Measurements from ENCODE around the gene PRPH. TPM values are rescaled to one million over a fixed set of nuclear protein-coding genes. Genes with fewer than 3 reads are reported as not detected.

The PRPH gene
- total RNA-seq, 4 donors from 2014 or later: 4.7 to 5.6 TPM; not detected in 2

DNA sequence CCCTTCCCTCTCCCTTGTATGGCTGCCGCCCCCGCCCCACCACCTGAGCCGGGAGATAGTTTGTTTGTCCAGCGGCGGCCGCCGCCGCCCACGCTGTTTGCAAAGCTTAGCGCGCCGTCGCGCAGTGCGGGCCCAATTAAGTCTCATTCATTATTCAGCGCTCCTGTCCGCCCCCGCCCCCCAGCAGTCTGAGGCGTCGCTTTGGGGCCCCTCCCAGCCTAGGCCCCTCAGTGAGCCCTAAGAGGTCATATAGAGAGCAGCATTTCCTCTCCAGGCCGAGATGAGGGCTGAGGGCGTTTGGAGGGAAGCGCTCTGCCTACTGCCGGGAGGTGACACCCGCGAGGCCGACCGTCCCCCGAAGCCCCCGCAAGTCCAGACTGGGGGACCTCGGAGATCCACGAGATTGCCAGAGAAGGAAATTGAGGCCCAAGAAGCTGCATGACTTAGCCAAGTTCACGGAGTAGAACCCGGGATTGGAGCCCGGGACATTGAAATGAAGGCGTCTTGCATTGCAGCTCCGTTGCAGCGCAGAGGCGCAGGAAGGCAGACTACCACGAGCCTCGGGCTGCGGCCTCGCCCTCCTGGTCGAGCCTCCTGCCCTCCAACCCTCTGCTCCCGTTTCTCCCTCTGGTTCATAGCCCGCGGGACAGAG is 51.8 kb downstream of the PRPH start, which contains the start of gene DNAJC22:
TSS of gene DNAJC22 (plus strand) at position 230 of the 652 bp plus-strand sequence. CDS start 1,985 bp downstream, outside the sequence.
- no peak within 1 kb of the TSS for H3K27ac ChIP-seq
- H3K4me1 ChIP-seq: peaks cover 7 to 36% of the 10 kb centered on the region in 2 donors
- DNase-seq: no peak
- no peaks in the 10 kb centered on the region for H3K9me3 ChIP-seq
- peak within 1 kb of the TSS; percentile 6 to 18 for H3K4me3 ChIP-seq
- no peak for TF ChIP-seq POLR2A (IDR thresholded peaks at IDR 0.05)
- TF ChIP-seq, protein P1, sequence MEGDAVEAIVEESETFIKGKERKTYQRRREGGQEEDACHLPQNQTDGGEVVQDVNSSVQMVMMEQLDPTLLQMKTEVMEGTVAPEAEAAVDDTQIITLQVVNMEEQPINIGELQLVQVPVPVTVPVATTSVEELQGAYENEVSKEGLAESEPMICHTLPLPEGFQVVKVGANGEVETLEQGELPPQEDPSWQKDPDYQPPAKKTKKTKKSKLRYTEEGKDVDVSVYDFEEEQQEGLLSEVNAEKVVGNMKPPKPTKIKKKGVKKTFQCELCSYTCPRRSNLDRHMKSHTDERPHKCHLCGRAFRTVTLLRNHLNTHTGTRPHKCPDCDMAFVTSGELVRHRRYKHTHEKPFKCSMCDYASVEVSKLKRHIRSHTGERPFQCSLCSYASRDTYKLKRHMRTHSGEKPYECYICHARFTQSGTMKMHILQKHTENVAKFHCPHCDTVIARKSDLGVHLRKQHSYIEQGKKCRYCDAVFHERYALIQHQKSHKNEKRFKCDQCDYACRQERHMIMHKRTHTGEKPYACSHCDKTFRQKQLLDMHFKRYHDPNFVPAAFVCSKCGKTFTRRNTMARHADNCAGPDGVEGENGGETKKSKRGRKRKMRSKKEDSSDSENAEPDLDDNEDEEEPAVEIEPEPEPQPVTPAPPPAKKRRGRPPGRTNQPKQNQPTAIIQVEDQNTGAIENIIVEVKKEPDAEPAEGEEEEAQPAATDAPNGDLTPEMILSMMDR (IDR thresholded peaks at IDR 0.05): no peak
- H3K27me3 ChIP-seq: peaks cover 16 to 36% of the 10 kb centered on the region in 2 donors
- intact Hi-C loops (cut with DNase I; ENCODE audit: low total_unique reads): loop anchor here (10.0 kb wide), 1 partner anchor 62 kb away; no protein-coding TSS in a partner anchor
- H3K36me3 ChIP-seq: no peaks in the 10 kb centered on the region

DNA sequence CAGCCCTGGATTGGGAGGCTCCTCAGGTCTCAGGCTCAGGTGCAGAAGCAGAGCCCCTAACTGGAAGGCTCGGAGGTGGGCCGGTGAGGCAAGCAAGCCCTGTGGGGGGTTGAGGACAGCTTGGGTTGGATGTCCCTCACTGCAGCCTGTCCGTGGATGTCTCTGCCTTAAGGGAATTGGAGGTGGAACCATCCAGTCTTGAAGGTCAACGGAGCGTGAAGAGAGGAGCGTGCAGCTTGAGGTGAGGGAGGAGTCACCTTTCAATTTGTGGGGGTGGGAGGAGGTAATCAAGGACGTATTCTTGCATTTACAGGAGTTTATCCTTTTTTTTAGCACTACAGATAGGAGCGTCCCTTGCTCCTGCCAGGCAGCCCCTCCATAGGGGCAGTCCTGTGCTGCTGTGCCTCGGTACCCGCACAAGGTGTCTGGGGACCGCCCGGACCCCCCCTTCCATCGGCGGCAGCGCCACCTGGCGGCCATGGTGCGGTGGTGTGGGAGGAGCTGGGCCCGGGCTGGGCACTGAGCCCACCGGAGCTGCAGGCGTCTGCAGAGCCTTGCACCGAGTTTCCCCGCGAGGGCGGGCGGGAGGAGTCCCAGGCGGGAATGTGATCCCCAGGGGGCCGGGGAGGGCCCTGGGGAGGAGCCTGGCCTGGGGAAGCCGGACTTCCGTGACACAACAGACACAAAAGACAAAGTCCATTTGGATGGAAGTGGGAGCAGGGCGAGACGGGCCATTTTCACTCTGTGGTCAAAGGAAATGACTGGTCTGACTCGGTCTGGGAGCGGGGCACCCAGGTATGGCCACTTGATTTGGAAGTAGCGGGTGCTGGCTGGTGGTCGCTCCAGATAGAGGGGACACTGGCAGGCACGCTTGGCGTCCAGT is 52.6 kb downstream of the PRPH start:
- Histone ChIP-seq H3K36me3 (no peaks in the 10 kb centered on the region), H3K4me3 (peak overlapping the region in 1 of 2 donors; percentile 6), H3K4me1 (peaks cover 7 to 35% of the 10 kb centered on the region in 2 donors), H3K9me3 (no peaks in the 10 kb centered on the region), H3K27ac (no peak overlapping the region), H3K27me3 (peaks cover 16 to 40% of the 10 kb centered on the region in 2 donors)
- DNase-seq: peak; percentile 50 to 75
- intact Hi-C loops (cut with DNase I; ENCODE audit: low total_unique reads): loop anchor here (10.0 kb wide), 1 partner anchor 63 kb away; no protein-coding TSS in a partner anchor
- TF ChIP-seq, protein P1 (IDR thresholded peaks at IDR 0.05): peak; percentile 82 to 87 (median 87)
- no peak for TF ChIP-seq POLR2A (IDR thresholded peaks at IDR 0.05)

Other genes starting within 250 kb of the PRPH start
- gene KMT2D, start 234.4 kb upstream of the PRPH start, total RNA-seq: 100 to 1,000 TPM in 1 of 4 donors, 10 to 100 TPM in 3; 22.3 to 138 (median 38.2) TPM
- under 1 TPM in 1 of 4 donors, not detected in 3; 0.37 TPM for gene RHEBL1, start 225.2 kb upstream of the PRPH start, total RNA-seq
- 1 to 10 TPM in 2 of 4 donors, under 1 TPM in 1, not detected in 1; 0.26 to 1.7 (median 1.5) TPM for gene DHH, start 200.3 kb upstream of the PRPH start, total RNA-seq
- gene LMBR1L, start 184.3 kb upstream of the PRPH start, total RNA-seq: 100 to 1,000 TPM in 1 of 4 donors, 10 to 100 TPM in 3; 22.1 to 114 (median 43.2) TPM
- gene TUBA1B, start 163.8 kb upstream of the PRPH start, total RNA-seq: 100 to 1,000 TPM; 374 to 912 (median 498) TPM
- 100 to 1,000 TPM; 241 to 900 (median 352) TPM for gene TUBA1A, start 106.1 kb upstream of the PRPH start, total RNA-seq
- 10 to 100 TPM; 30.7 to 90.0 (median 74.6) TPM for gene TUBA1C, start 30.1 kb upstream of the PRPH start, total RNA-seq
- gene TROAP, start 28.1 kb downstream of the PRPH start, total RNA-seq: 10 to 100 TPM in 1 of 4 donors, 1 to 10 TPM in 1, not detected in 2; 1.8 to 10.2 TPM
- 1 to 10 TPM in 1 of 4 donors, not detected in 3; 1.7 TPM for gene C1QL4, start 42.0 kb downstream of the PRPH start, total RNA-seq
- gene DNAJC22, start 51.7 kb downstream of the PRPH start, total RNA-seq: 1 to 10 TPM in 1 of 4 donors, not detected in 3; 4.5 TPM
- 10 to 100 TPM in 2 of 4 donors, 1 to 10 TPM in 2; 3.3 to 46.0 (median 16.0) TPM for gene SPATS2, start 72.3 kb downstream of the PRPH start, total RNA-seq
- 1 to 10 TPM in 1 of 4 donors, under 1 TPM in 2, not detected in 1; under 0.01 to 1.7 (median 0.43) TPM for gene KCNH3, start 243.9 kb downstream of the PRPH start, total RNA-seq